Embryonic facial prominence (tissue), 1 donor: ENCODE data around the gene CACNA1H.
"Not testable (repeated sequence)": the region's sequence is repeated elsewhere in the genome, so short reads cannot be mapped to it uniquely, and the experiment has no call there.

Experiments
- DNase-seq: peaks from one replicate; pipeline ENCODE4 v3.0.0-alpha.2; 2016; ENCODE audit errors: extremely low spot score

Gene CACNA1H

DNA sequence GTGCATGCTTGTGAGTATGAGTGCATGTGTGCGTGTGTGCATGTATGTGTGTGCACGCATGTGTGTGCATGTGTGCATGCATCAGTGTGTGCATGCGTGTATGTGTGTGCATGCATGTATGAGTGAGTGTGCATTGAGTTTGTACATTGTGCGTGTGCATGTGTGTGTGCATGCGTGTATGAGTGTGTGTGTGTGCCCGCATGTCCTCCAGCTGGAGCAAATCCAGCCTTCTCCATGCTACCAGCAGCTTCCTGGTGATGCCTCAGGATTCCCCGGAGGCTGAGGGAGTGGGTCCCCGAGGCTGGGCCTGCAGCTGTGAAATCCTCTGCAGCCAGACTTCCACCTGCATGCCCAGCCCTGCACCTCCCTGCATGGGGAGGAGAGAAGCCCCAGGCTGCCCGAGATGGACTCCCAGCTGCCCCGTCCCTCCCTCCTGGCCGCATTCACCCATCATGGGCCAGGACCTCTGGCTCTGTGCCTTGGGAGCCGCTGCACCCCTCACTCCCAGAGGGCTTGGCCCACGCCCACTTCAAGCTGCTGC, 112.3 kb downstream of the CACNA1H start:
- no peak for DNase-seq

DNA sequence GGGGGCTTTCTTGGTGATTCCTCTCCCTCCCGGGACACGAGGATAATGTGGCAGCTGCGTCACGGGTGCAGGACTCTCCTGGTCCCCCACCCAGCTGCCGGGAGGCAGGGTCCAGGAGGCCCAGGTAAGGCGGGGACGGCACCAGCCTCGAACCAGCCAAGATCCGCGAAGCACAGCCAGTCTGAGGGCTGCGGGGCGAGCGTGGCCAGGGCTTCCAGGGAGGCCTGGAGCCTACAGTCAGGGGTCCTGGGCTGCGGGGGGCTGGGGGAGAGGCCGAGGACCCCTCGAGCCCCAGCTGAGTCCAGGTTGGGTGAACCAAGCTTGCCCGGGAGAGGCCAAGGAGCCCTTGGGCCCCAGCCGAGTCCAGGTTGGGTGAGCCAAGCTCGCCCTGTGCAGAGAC, 112.9 kb downstream of the CACNA1H start:
- DNase-seq = no peak

DNA sequence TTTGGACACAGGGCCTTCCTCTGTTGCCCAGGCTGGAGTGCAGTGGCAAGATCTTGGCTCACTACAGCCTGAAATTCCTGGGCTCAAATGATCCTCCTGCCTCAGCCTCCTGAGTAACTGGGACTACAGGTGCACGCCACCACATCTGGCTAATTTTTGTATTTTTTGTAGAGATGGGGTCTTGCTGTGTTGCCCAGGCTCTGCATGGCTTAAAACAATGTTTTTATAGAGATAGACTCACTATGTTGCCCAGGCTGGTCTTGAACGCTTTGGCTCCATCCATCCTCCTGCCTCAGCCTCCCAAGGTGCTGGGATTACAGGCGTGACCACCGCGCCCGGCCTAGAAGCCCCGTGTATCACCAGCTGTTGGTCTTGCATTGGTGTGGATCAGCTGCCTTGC, 116.5 kb downstream of the CACNA1H start:
- not testable (repeated sequence) for DNase-seq

DNA sequence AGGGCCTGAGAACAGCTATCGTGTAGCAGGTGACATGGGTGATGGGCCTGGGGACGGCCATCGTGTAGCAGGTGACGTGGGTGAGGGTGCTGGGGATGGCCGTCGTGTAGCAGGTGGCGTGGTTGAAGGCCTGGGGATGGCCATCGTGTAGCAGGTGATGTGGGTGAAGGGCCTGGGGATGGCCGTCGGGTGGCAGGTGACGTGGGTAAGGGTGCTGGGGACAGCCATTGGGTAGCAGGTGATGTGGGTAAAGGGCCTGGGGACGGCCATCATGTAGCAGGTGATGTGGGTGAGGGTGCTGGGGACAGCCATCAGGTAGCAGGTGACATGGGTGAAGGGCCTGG, 118.4 kb downstream of the CACNA1H start:
- no peak for DNase-seq
